NCI-H128 (cell line): Measurements from ENCODE around the gene INTS3.
"Not testable (repeated sequence)": the region's sequence is repeated elsewhere in the genome, so short reads cannot be mapped to it uniquely, and the experiment has no call there.

Experiments used
- DNase-seq: peaks from one replicate; lab custom pipeline; 2025; ENCODE audit not compliant: unreplicated experiment; lab: John Stamatoyannopoulos, UW

Gene INTS3

GRCh38 chr1:153698923-153699714, 28.7 kb upstream of the INTS3 start:
- no peak for DNase-seq

GRCh38 chr1:153699768-153700167, 28.1 kb upstream of the INTS3 start:
- DNase-seq, result no peak

GRCh38 chr1:153705484-153705883, 22.4 kb upstream of the INTS3 start:
- no peak for DNase-seq

GRCh38 chr1:153711026-153711425, 16.8 kb upstream of the INTS3 start:
- no peak for DNase-seq

- not testable (repeated sequence) for DNase-seq
Observed at GRCh38 chr1:153716211-153716610, 11.6 kb upstream of the INTS3 start.

GRCh38 chr1:153717330-153717729, 10.5 kb upstream of the INTS3 start:
- no peak for DNase-seq

- DNase-seq, result no peak
Observed at GRCh38 chr1:153723687-153724086, 4.2 kb upstream of the INTS3 start.

- not testable (repeated sequence) for DNase-seq
Observed at GRCh38 chr1:153724634-153725033, 3.2 kb upstream of the INTS3 start.

- DNase-seq, result peak; percentile 9
Observed at GRCh38 chr1:153728305-153729066, 636 bp downstream of the INTS3 start.

- no peak for DNase-seq
Observed at GRCh38 chr1:153730468-153730988, 2.7 kb downstream of the INTS3 start.

GRCh38 chr1:153733970-153734369, 6.1 kb downstream of the INTS3 start:
- DNase-seq, result no peak

GRCh38 chr1:153734396-153735089, 6.7 kb downstream of the INTS3 start:
- no peak for DNase-seq

- DNase-seq, result no peak
Observed at GRCh38 chr1:153735090-153735420, 7.2 kb downstream of the INTS3 start.

- DNase-seq, result no peak
Observed at GRCh38 chr1:153741986-153742385, 14.1 kb downstream of the INTS3 start.

- DNase-seq, result no peak
Observed at GRCh38 chr1:153742411-153743142, 14.7 kb downstream of the INTS3 start.

- DNase-seq, result no peak
Observed at GRCh38 chr1:153745417-153745816, 17.6 kb downstream of the INTS3 start.

- no peak for DNase-seq
Observed at GRCh38 chr1:153746174-153746573, 18.3 kb downstream of the INTS3 start.

GRCh38 chr1:153748903-153749302, 21.1 kb downstream of the INTS3 start:
- DNase-seq, result no peak

GRCh38 chr1:153749408-153750005, 21.7 kb downstream of the INTS3 start:
- DNase-seq, result peak; percentile 80
